H1 (cell line): ENCODE measurements around the gene GTSF1L. TPM values are rescaled to one million over a fixed set of nuclear protein-coding genes. Genes with fewer than 3 reads are reported as not detected.

ENCODE experiments used
- CTCF ChIA-PET: fragments of 300-600 bp; sonication (Branson Sonifier 250); formaldehyde crosslinking; loops from one replicate; lab custom pipeline; 2021; ENCODE audit not compliant: partially characterized antibody; lab: Charles Lee
- POLR2A ChIA-PET: fragments of 300-600 bp; sonication (Branson Sonifier 250); formaldehyde crosslinking; loops from one replicate; lab custom pipeline; 2021; ENCODE audit warnings: inconsistent platforms; ENCODE audit not compliant: partially characterized antibody; lab: Charles Lee
- DNase-seq, 2 experiments: peaks; one replicate each; pipeline versions ENCODE4 v3.0.0 to v3.0.0-alpha.2; 2010 to 2022; ENCODE audit warnings: low spot score in 2 of 2, low read depth in 1 of 2, mixed read lengths in 1 of 2
- FAIRE-seq: peaks from 2 replicates; lab custom pipeline; 2011; peaks lifted over from hg19 to GRCh38; lab: Jason Lieb, UNC
- H2AFZ ChIP-seq: 2 replicates; pipeline ENCODE4 v1.8.1; 2012; ENCODE audit warnings: low read length, inconsistent platforms
- H2AK5ac ChIP-seq: 2 replicates; pipeline ENCODE4 v1.6.1; 2013; ENCODE audit warnings: low read depth, low read length
- H2BK120ac ChIP-seq: replicated peaks from 2 replicates; pipeline ENCODE3; 2013; ENCODE audit warnings: low read depth, low read length, inconsistent platforms
- H2BK12ac ChIP-seq: 2 replicates; pipeline ENCODE4 v1.6.1; 2013; ENCODE audit warnings: low read depth, low read length
- H2BK15ac ChIP-seq: 2 replicates; pipeline ENCODE4 v1.6.1; 2013; ENCODE audit warnings: low read length
- H2BK20ac ChIP-seq: 2 replicates; pipeline ENCODE4 v1.6.1; 2013; ENCODE audit warnings: low read length
- H2BK5ac ChIP-seq: 2 replicates; pipeline ENCODE4 v1.6.1; 2013; ENCODE audit warnings: low read depth, low read length
- H3K14ac ChIP-seq: 2 replicates; pipeline ENCODE4 v1.6.1; 2013; ENCODE audit warnings: inconsistent platforms; ENCODE audit not compliant: insufficient read length
- H3K18ac ChIP-seq: 2 replicates; pipeline ENCODE4 v1.6.1; 2013; ENCODE audit warnings: low read length; ENCODE audit errors: extremely low read depth
- H3K23ac ChIP-seq: 2 replicates; pipeline ENCODE4 v1.6.1; 2013; ENCODE audit warnings: inconsistent platforms; ENCODE audit not compliant: insufficient read length
- H3K23me2 ChIP-seq: 2 replicates; pipeline ENCODE4 v1.6.1; 2013; ENCODE audit warnings: low read depth, low read length
- H3K27ac ChIP-seq: 2 replicates; pipeline ENCODE4 v1.6.1; 2011; ENCODE audit warnings: low read depth, low read length, inconsistent platforms
- H3K27me3 ChIP-seq, 4 experiments: replicated peaks in 1 of 4; 1 replicate in 1 of 4; 2 replicates in 3 of 4; pipeline versions ENCODE4 v1.6.1 to v1.8.1; 2011 to 2013; ENCODE audit warnings: low read length in 3 of 4, mild to moderate bottlenecking in 3 of 4, inconsistent platforms in 2 of 4, mixed read lengths in 2 of 4, moderate library complexity in 1 of 4; ENCODE audit not compliant: control insufficient read depth in 3 of 4, insufficient read depth in 3 of 4; ENCODE audit errors: extremely low read depth in 1 of 4
- H3K36me3 ChIP-seq, 4 experiments: 2 replicates each; pipeline versions ENCODE4 v1.6.1 to v1.8.1; 2011 to 2013; ENCODE audit warnings: mild to moderate bottlenecking in 4 of 4, low read length in 3 of 4, moderate library complexity in 2 of 4, control low read depth in 1 of 4, inconsistent platforms in 1 of 4; ENCODE audit not compliant: insufficient read depth in 4 of 4, control insufficient read depth in 2 of 4
- H3K4ac ChIP-seq: replicated peaks from 2 replicates; pipeline ENCODE3; 2013; ENCODE audit warnings: low read length, low read depth, mixed read lengths, inconsistent platforms; ENCODE audit not compliant: insufficient read length
- H3K4me1 ChIP-seq, 4 experiments: replicated peaks in 1 of 4; 1 replicate in 1 of 4; 2 replicates in 3 of 4; pipeline versions ENCODE4 v1.6.1 to v1.8.1; 2011 to 2013; ENCODE audit warnings: low read length in 3 of 4, inconsistent platforms in 2 of 4, mixed read lengths in 1 of 4; ENCODE audit not compliant: insufficient read depth in 4 of 4, control insufficient read depth in 3 of 4
- H3K4me2 ChIP-seq, 2 experiments: 2 replicates each; pipeline versions ENCODE4 v1.6.1 to v1.8.1; 2011 to 2013; ENCODE audit warnings: low read depth in 2 of 2, low read length in 2 of 2, control low read depth in 1 of 2, inconsistent platforms in 1 of 2, mild to moderate bottlenecking in 1 of 2; ENCODE audit not compliant: insufficient read depth in 1 of 2
- H3K4me3 ChIP-seq, 4 experiments: fragments of 200-600, 300-600 bp in 1 of 4; sonication (generic), shearing (Covaris generic), sonication (Bioruptor Twin) in 1 of 4; 2 replicates each; pipeline versions ENCODE4 v1.5.1 to v1.8.1; 2011 to 2016; ENCODE audit warnings: low read length in 4 of 4, low read depth in 3 of 4, control low read depth in 2 of 4, inconsistent platforms in 2 of 4, mild to moderate bottlenecking in 2 of 4, mixed read lengths in 1 of 4, moderate library complexity in 1 of 4; ENCODE audit not compliant: insufficient read depth in 2 of 4; ENCODE audit errors: extremely low read depth in 1 of 4
- H3K56ac ChIP-seq: replicated peaks from 2 replicates; pipeline ENCODE3; 2013; ENCODE audit warnings: low read depth, mild to moderate bottlenecking, mixed read lengths, low read length, inconsistent platforms; ENCODE audit not compliant: insufficient read length
- H3K79me1 ChIP-seq: 2 replicates; pipeline ENCODE4 v1.6.1; 2013; ENCODE audit warnings: low read depth, low read length, control low read depth
- H3K79me2 ChIP-seq, 2 experiments: 2 replicates each; pipeline versions ENCODE4 v1.6.1 to v1.8.1; 2012 to 2013; ENCODE audit warnings: low read length in 2 of 2, mild to moderate bottlenecking in 2 of 2, inconsistent platforms in 1 of 2; ENCODE audit not compliant: insufficient read depth in 2 of 2, control insufficient read depth in 1 of 2
- H3K9ac ChIP-seq, 4 experiments: replicated peaks in 1 of 4; 1 replicate in 1 of 4; 2 replicates in 3 of 4; pipeline versions ENCODE4 v1.6.1 to v1.8.1; 2011 to 2013; ENCODE audit warnings: low read depth in 3 of 4, low read length in 3 of 4, control low read depth in 2 of 4, mild to moderate bottlenecking in 2 of 4, moderate library complexity in 2 of 4, inconsistent platforms in 1 of 4; ENCODE audit errors: extremely low read depth in 1 of 4
- H3K9me3 ChIP-seq, 2 experiments: 2 replicates each; pipeline versions ENCODE4 v1.6.1 to v1.8.1; 2012 to 2013; ENCODE audit warnings: mild to moderate bottlenecking in 2 of 2, moderate library complexity in 2 of 2, control low read depth in 1 of 2, inconsistent platforms in 1 of 2, low read depth in 1 of 2, low read length in 1 of 2, mixed read lengths in 1 of 2; ENCODE audit not compliant: insufficient read depth in 2 of 2
- H4K20me1 ChIP-seq, 2 experiments: replicated peaks in 1 of 2; 2 replicates each; pipeline versions ENCODE3 to v1.8.1; 2011 to 2013; ENCODE audit warnings: inconsistent platforms in 2 of 2, low read length in 2 of 2, mild to moderate bottlenecking in 1 of 2; ENCODE audit not compliant: insufficient read depth in 2 of 2, control insufficient read depth in 1 of 2
- H4K5ac ChIP-seq: 2 replicates; pipeline ENCODE4 v1.6.1; 2013; ENCODE audit warnings: low read length, low read depth, mixed read lengths, inconsistent platforms; ENCODE audit not compliant: insufficient read length
- H4K8ac ChIP-seq: 2 replicates; pipeline ENCODE4 v1.8.0; 2013; ENCODE audit warnings: mild to moderate bottlenecking, moderate library complexity, low read length, inconsistent platforms; ENCODE audit not compliant: insufficient read depth; ENCODE audit errors: extremely low read depth
- H4K91ac ChIP-seq: replicated peaks from 2 replicates; pipeline ENCODE3; 2013; ENCODE audit warnings: low read length, mixed read lengths, inconsistent platforms; ENCODE audit not compliant: insufficient read length
- BACH1 ChIP-seq: IDR thresholded peaks from 2 replicates; pipeline ENCODE4 v1.6.1; 2012; ENCODE audit warnings: low read length, improper control_type of control experiment
- BRCA1 ChIP-seq: IDR thresholded peaks from 2 replicates; pipeline ENCODE4 v1.6.1; 2012; ENCODE audit warnings: low read depth, low read length, improper control_type of control experiment
- CBX5 ChIP-seq: fragments of 300-800, 300-1000 bp; sonication (generic); IDR thresholded peaks from 2 replicates; pipeline ENCODE4 v1.7.1; 2016; ENCODE audit warnings: antibody characterized with exemption, low read length, low read depth
- CEBPB ChIP-seq: IDR thresholded peaks from 2 replicates; pipeline ENCODE4 v1.6.1; 2012; ENCODE audit warnings: low read depth, low read length
- CREB1 ChIP-seq: IDR thresholded peaks from 2 replicates; pipeline ENCODE4 v1.6.1; 2012; ENCODE audit warnings: inconsistent platforms
- CTCF ChIP-seq, 3 experiments: IDR thresholded peaks; 1 replicate in 2 of 3; 2 replicates in 1 of 3; pipeline versions ENCODE4 v1.5.1 to v1.6.1; 2011; ENCODE audit warnings: low read length in 3 of 3, mild to moderate bottlenecking in 3 of 3, inconsistent platforms in 2 of 3, low read depth in 1 of 3, moderate library complexity in 1 of 3; ENCODE audit not compliant: insufficient read depth in 1 of 3; ENCODE audit errors: control extremely low read depth in 1 of 3
- HDAC6 ChIP-seq: IDR thresholded peaks from one replicate; pipeline ENCODE4 v1.7.1; 2012; ENCODE audit warnings: low read depth, mild to moderate bottlenecking, inconsistent platforms, low read length, moderate library complexity
- JUN ChIP-seq: IDR thresholded peaks from 2 replicates; pipeline ENCODE4 v1.6.1; 2011; ENCODE audit warnings: low read depth, mild to moderate bottlenecking, improper control_type of control experiment, low read length
- JUND ChIP-seq: IDR thresholded peaks from 2 replicates; pipeline ENCODE4 v1.6.1; 2011; ENCODE audit warnings: mild to moderate bottlenecking, improper control_type of control experiment, low read length
- MAFK ChIP-seq: IDR thresholded peaks from 2 replicates; pipeline ENCODE4 v1.6.1; 2012; ENCODE audit warnings: low read depth, mild to moderate bottlenecking, improper control_type of control experiment, low read length
- POU5F1 ChIP-seq: IDR thresholded peaks from 2 replicates; pipeline ENCODE4 v1.6.1; 2011; ENCODE audit warnings: low read depth, mild to moderate bottlenecking, low read length, moderate library complexity
- RAD21 ChIP-seq, 2 experiments: IDR thresholded peaks in 1 of 2; conservative IDR thresholded peaks in 1 of 2; 2 replicates each; pipeline ENCODE4 v1.6.1; 2011; ENCODE audit warnings: low read depth in 2 of 2, low read length in 2 of 2, improper control_type of control experiment in 1 of 2, inconsistent platforms in 1 of 2, mild to moderate bottlenecking in 1 of 2, moderate library complexity in 1 of 2
- SP4 ChIP-seq: IDR thresholded peaks from 2 replicates; pipeline ENCODE4 v1.6.1; 2012; ENCODE audit warnings: low read length, inconsistent platforms
- WGBS, 2 experiments: shearing (Covaris generic) in 1 of 2; methylation state at CpG; one replicate each; pipeline versions ENCODE4 v1.1.6 to v1.1.7; 2013 to 2015; ENCODE audit warnings: low lambda C conversion rate in 2 of 2, mixed read lengths in 2 of 2, inconsistent platforms in 1 of 2, low coverage in 1 of 2, missing lambda C conversion rate in 1 of 2; ENCODE audit not compliant: insufficient replicate concordance in 2 of 2, insufficient coverage in 1 of 2, insufficient read length in 1 of 2; ENCODE audit errors: extremely low coverage in 1 of 2, missing lambda C conversion rate in 1 of 2; 5-methylcytosine and 5-hydroxymethylcytosine counted together
- polyA plus RNA-seq, 7 experiments: library from polyadenylated mRNA; depleted of rRNA in 3 of 7; stranded (reverse) in 5 of 7; unstranded in 2 of 7; fragments of >200 nt in 5 of 7; fragments of 200-250 nt in 2 of 7; gene quantifications; 1 replicate in 5 of 7; 2 replicates in 1 of 7; 4 replicates in 1 of 7; pipeline versions ENCODE4 v1.2.1 to v1.2.3, GENCODE V29; 2011 to 2013; ENCODE audit warnings: missing spikeins in 2 of 7, mixed read lengths in 2 of 7
- total RNA-seq: library from RNA; stranded (reverse); fragmentation: NEBNext Ultra II Directional; extraction: Animal tissue kit (Norgen Biotek cat#: 25700); gene quantifications from 2 replicates; pipeline ENCODE4 v1.2.1, GENCODE V29; 2021

The GTSF1L gene
- total and polyA plus RNA-seq, 2 of the 8 experiments (the other 6 are each of a cell fraction or from before 2014, with no cell fraction given) = not detected

DNA sequence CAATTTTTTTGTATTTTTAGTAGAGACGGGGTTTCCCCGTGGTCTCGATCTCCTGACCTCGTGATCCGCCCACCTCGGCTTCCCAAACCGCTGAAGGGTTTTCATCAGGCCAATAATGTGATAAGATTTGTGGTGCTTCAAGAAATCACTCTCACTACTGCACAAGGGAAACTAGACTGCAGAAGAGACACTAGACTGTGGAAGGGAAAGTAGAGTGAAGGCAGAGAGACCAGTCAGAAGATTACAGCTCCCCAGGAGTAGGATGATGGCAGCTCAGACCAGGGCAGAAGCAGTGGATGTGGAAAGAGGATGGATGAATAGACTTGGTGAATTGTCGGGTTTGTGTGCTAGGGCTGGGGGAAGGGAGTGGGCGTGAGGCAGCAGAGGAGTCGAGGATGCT lies 48.0 kb upstream of the GTSF1L start:
- no peaks in the 10 kb centered on the region for H4K20me1 ChIP-seq
- H3K36me3 ChIP-seq = no peaks in the 10 kb centered on the region
- no peaks in the 10 kb centered on the region for H3K79me1 ChIP-seq
- no peak overlapping the region for H3K4me3 ChIP-seq
- H3K14ac ChIP-seq = no peak overlapping the region
- POLR2A ChIA-PET = no interaction called here
- no peaks in the 10 kb centered on the region for H3K4me1 ChIP-seq
- H3K56ac ChIP-seq = no peak overlapping the region
- no peak overlapping the region for H2AK5ac ChIP-seq
- no peak overlapping the region for H3K4ac ChIP-seq
- H4K5ac ChIP-seq = no peak overlapping the region
- DNase-seq (no peak), FAIRE-seq (no peak)
- no peaks in the 10 kb centered on the region for H3K27me3 ChIP-seq
- no peaks in the 10 kb centered on the region for H3K79me2 ChIP-seq
- CTCF ChIA-PET = interaction anchor here (0.6 to 1.0 kb wide), 2 partner anchors 9 to 207 kb away, joined by 3 read pairs; no protein-coding TSS in a partner anchor
- H3K4me2 ChIP-seq = no peak overlapping the region
- H3K9ac ChIP-seq = no peak overlapping the region
- H2BK12ac ChIP-seq = no peak overlapping the region
- no peak overlapping the region for H4K8ac ChIP-seq
- H3K27ac ChIP-seq = no peak overlapping the region
- 97% methylated on average over 10 of the region's 10 CpGs; no CpG with 5 or more reads in 1 of the 2 experiments for WGBS, 2 experiments
- no peak overlapping the region for H2BK120ac ChIP-seq
- H3K18ac ChIP-seq = no peak overlapping the region
- no peaks in the 10 kb centered on the region for H3K23me2 ChIP-seq
- no peak overlapping the region for H4K91ac ChIP-seq
- 0 out of 4 replicates have a peak, but pooled peaks cover 0 to 3% of the 10 kb centered on the region in 2 experiments for H3K9me3 ChIP-seq
- H2AFZ ChIP-seq = no peak overlapping the region
- no peak overlapping the region for H2BK20ac ChIP-seq
- no peak overlapping the region for H3K23ac ChIP-seq
- TF ChIP-seq BRCA1 (no peak), RAD21 (IDR thresholded peaks at IDR 0.05 in 1 of 2, conservative IDR thresholded peaks at IDR 0.05 in 1 of 2; ENCODE audit: low read depth in 2 of 2, low read length in 2 of 2) (no peak), MAFK (no peak), POU5F1 (no peak), SP4 (no peak), CTCF (IDR thresholded peaks at IDR 0.05; ENCODE audit: control extremely low read depth in 1 of 3, insufficient read depth in 1 of 3, low read depth in 1 of 3, low read length in 3 of 3) (no peak), HDAC6 (no peak), CREB1 (no peak), BACH1 (no peak), CEBPB (no peak), JUND (no peak), JUN (no peak), CBX5 (no peak)
- TF ChIP-seq, all 59 proteins: peak for 0
- no peak overlapping the region for H2BK5ac ChIP-seq
- H2BK15ac ChIP-seq = no peak overlapping the region
